KMS-11 (cell line): Measurements from ENCODE around the gene LUZP2.

Experiments used
- H2AFZ ChIP-seq: fragments of 200-600 bp; sonication (generic); 2 replicates; pipeline ENCODE4 v1.6.1; 2016; ENCODE audit warnings: antibody characterized with exemption, mixed run types, low read depth
- H3K27ac ChIP-seq: fragments of 200-600 bp; sonication (generic); 2 replicates; pipeline ENCODE4 v1.6.1; 2016; ENCODE audit warnings: mild to moderate bottlenecking, mixed run types
- H3K27me3 ChIP-seq: fragments of 200-600 bp; sonication (generic); 2 replicates; pipeline ENCODE4 v1.6.1; 2017; ENCODE audit warnings: mild to moderate bottlenecking, low read depth, mixed run types, moderate library complexity; ENCODE audit not compliant: insufficient read depth
- H3K36me3 ChIP-seq: fragments of 200-600 bp; sonication (generic); 2 replicates; pipeline ENCODE4 v1.6.1; 2017; ENCODE audit warnings: mild to moderate bottlenecking, mixed run types; ENCODE audit not compliant: insufficient read depth
- H3K4me1 ChIP-seq: fragments of 200-600 bp; sonication (generic); 2 replicates; pipeline ENCODE4 v1.6.1; 2016; ENCODE audit warnings: mild to moderate bottlenecking, low read depth, mixed run types; ENCODE audit not compliant: poor library complexity, severe bottlenecking
- H3K4me2 ChIP-seq: fragments of 200-600 bp; sonication (generic); 2 replicates; pipeline ENCODE4 v1.7.0; 2016; ENCODE audit warnings: mild to moderate bottlenecking, mixed run types
- H3K4me3 ChIP-seq: fragments of 200-600 bp; sonication (generic); IDR thresholded peaks from 2 replicates; pipeline ENCODE4 v1.6.1; 2017; ENCODE audit warnings: low read depth, low read length, mixed read lengths; ENCODE audit not compliant: insufficient read depth
- H3K79me2 ChIP-seq: fragments of 200-600 bp; sonication (generic); 2 replicates; pipeline ENCODE4 v1.6.1; 2016; ENCODE audit warnings: low read depth, mixed run types; ENCODE audit not compliant: insufficient read depth
- H3K9ac ChIP-seq: fragments of 200-600 bp; sonication (generic); 2 replicates; pipeline ENCODE4 v1.6.1; 2016; ENCODE audit warnings: mild to moderate bottlenecking, mixed run types
- H4K20me1 ChIP-seq: fragments of 200-600 bp; sonication (generic); 2 replicates; pipeline ENCODE4 v1.6.1; 2016; ENCODE audit warnings: mild to moderate bottlenecking, mixed run types; ENCODE audit not compliant: insufficient read depth
- CTCF ChIP-seq: fragments of 200-600 bp; sonication (generic); conservative IDR thresholded peaks from 2 replicates; pipeline ENCODE4 v1.6.1; 2017; ENCODE audit warnings: low read depth, mild to moderate bottlenecking, antibody characterized with exemption, low read length, moderate library complexity, mixed read lengths

The LUZP2 gene

GRCh38 chr11:24793479-24793878 lies 296.6 kb downstream of the LUZP2 start:
- Histone ChIP-seq H2AFZ (no peak overlapping the region), H3K27me3 (no peaks in the 10 kb centered on the region), H3K4me2 (no peak overlapping the region), H3K4me1 (no peaks in the 10 kb centered on the region), H3K36me3 (no peaks in the 10 kb centered on the region), H3K27ac (no peak overlapping the region), H4K20me1 (no peaks in the 10 kb centered on the region), H3K79me2 (no peaks in the 10 kb centered on the region), H3K4me3 (no peak overlapping the region), H3K9ac (no peak overlapping the region)
- no peak for TF ChIP-seq CTCF

GRCh38 chr11:24794064-24794463 lies 297.2 kb downstream of the LUZP2 start:
- no peaks in the 10 kb centered on the region for H3K36me3 ChIP-seq
- no peak overlapping the region for H3K27ac ChIP-seq
- H3K27me3 ChIP-seq: no peaks in the 10 kb centered on the region
- no peak overlapping the region for H2AFZ ChIP-seq
- no peak overlapping the region for H3K4me2 ChIP-seq
- H3K4me1 ChIP-seq: no peaks in the 10 kb centered on the region
- no peak for TF ChIP-seq CTCF
- no peaks in the 10 kb centered on the region for H3K79me2 ChIP-seq
- no peak overlapping the region for H3K9ac ChIP-seq
- H4K20me1 ChIP-seq: no peaks in the 10 kb centered on the region
- no peak overlapping the region for H3K4me3 ChIP-seq

GRCh38 chr11:24805671-24806070 lies 308.8 kb downstream of the LUZP2 start:
- no peaks in the 10 kb centered on the region for H3K79me2 ChIP-seq
- no peak overlapping the region for H2AFZ ChIP-seq
- TF ChIP-seq CTCF: no peak
- no peaks in the 10 kb centered on the region for H3K36me3 ChIP-seq
- no peak overlapping the region for H3K4me3 ChIP-seq
- H3K4me1 ChIP-seq: no peaks in the 10 kb centered on the region
- H3K4me2 ChIP-seq: no peak overlapping the region
- H3K27me3 ChIP-seq: no peaks in the 10 kb centered on the region
- H3K9ac ChIP-seq: no peak overlapping the region
- H4K20me1 ChIP-seq: no peaks in the 10 kb centered on the region
- H3K27ac ChIP-seq: no peak overlapping the region

- Histone ChIP-seq H3K4me2 (no peak overlapping the region), H3K9ac (no peak overlapping the region), H3K4me1 (no peaks in the 10 kb centered on the region), H3K27me3 (no peaks in the 10 kb centered on the region), H2AFZ (no peak overlapping the region), H4K20me1 (no peaks in the 10 kb centered on the region), H3K4me3 (no peak overlapping the region), H3K27ac (no peak overlapping the region), H3K79me2 (no peaks in the 10 kb centered on the region), H3K36me3 (no peaks in the 10 kb centered on the region)
- TF ChIP-seq CTCF: no peak
Measured at GRCh38 chr11:24808173-24808572, 311.3 kb downstream of the LUZP2 start.

- no peak overlapping the region for H3K9ac ChIP-seq
- TF ChIP-seq CTCF: no peak
- H2AFZ ChIP-seq: no peak overlapping the region
- peaks cover 4% of the 10 kb centered on the region for H3K4me1 ChIP-seq
- H3K36me3 ChIP-seq: no peaks in the 10 kb centered on the region
- no peaks in the 10 kb centered on the region for H3K79me2 ChIP-seq
- H3K4me3 ChIP-seq: no peak overlapping the region
- no peak overlapping the region for H3K27ac ChIP-seq
- H3K27me3 ChIP-seq: no peaks in the 10 kb centered on the region
- no peaks in the 10 kb centered on the region for H4K20me1 ChIP-seq
- no peak overlapping the region for H3K4me2 ChIP-seq
Measured at GRCh38 chr11:24819006-24819405, 322.2 kb downstream of the LUZP2 start.
